ENCODE data around the gene GPC6. TPM values are rescaled to one million over a fixed set of nuclear protein-coding genes. Genes with fewer than 3 reads are reported as not detected.

The GPC6 gene
- total RNA-seq, 3 donors from 2014 or later (not counting 1 experiment from before 2014, with no cell fraction given) = not detected

DNA sequence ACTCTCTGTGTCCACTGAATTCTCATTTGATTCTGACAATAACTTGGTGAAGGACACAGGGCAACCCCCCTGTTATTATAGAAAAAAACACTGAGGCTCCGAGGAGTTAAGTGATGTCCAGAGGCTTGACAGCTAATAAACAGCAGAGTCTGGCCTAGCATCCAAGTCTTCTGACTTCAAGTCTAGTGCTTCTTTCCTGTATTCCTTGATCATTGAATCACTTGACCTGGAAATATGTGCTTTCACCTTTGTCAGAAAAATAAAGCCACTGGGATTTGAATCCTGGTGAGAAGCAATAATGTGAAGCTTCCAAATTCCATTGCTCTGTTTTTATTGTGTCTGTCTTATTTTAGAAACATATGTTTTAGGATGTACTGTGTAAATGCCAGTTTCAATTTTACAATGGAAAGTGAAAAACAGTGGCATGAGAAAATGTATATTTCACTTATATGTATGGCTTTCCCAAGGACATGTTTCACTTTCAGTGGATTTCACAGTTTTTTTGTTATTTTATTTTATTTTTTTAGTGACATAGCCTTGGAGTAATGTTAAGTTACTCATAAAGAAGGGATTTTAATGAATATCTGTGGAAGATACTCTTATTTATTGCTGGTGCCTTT, 190.2 kb downstream of the GPC6 start:
- Histone ChIP-seq H3K36me3 (ENCODE audit: control insufficient read depth, insufficient read depth, low read length) (no peaks in the 10 kb centered on the region), H3K9me3 (ENCODE audit: control insufficient read depth, insufficient read depth, low read length) (no peaks in the 10 kb centered on the region), H3K27me3 (ENCODE audit: control insufficient read depth, insufficient read depth, low read length) (no peaks in the 10 kb centered on the region), H3K4me3 (ENCODE audit: low read length) (no peak overlapping the region), H3K27ac (ENCODE audit: low read length) (no peak overlapping the region), H3K4me1 (ENCODE audit: control insufficient read depth, insufficient read depth, low read length) (no peaks in the 10 kb centered on the region)
- H3K4me3 Mint-ChIP-seq = no peak overlapping the region
- H3K27me3 Mint-ChIP-seq (ENCODE audit: low read depth in 2 of 2) = no peaks in the 10 kb centered on the region
- no peak for TF ChIP-seq CTCF (IDR thresholded peaks at IDR 0.05)
- H3K4me1 Mint-ChIP-seq = no peaks in the 10 kb centered on the region
- no peak overlapping the region for H3K27ac Mint-ChIP-seq
- peaks cover 2 to 3% of the 10 kb centered on the region in 2 donors for H3K9me3 Mint-ChIP-seq
- DNase-seq (no peak), ATAC-seq (no peak)
- WGBS (ENCODE audit: insufficient coverage) = 90% methylated on average over 1 of the region's 1 CpG
- intact Hi-C loops (cut with micrococcal nuclease) = no loop called here
- H3K36me3 Mint-ChIP-seq = no peaks in the 10 kb centered on the region

- Histone ChIP-seq H3K9me3 (ENCODE audit: control insufficient read depth, insufficient read depth, low read length) (no peaks in the 10 kb centered on the region), H3K27me3 (ENCODE audit: control insufficient read depth, insufficient read depth, low read length) (no peaks in the 10 kb centered on the region), H3K4me1 (ENCODE audit: control insufficient read depth, insufficient read depth, low read length) (no peaks in the 10 kb centered on the region), H3K36me3 (ENCODE audit: control insufficient read depth, insufficient read depth, low read length) (no peaks in the 10 kb centered on the region), H3K27ac (ENCODE audit: low read length) (no peak overlapping the region), H3K4me3 (ENCODE audit: low read length) (no peak overlapping the region)
- H3K27me3 Mint-ChIP-seq (ENCODE audit: low read depth in 2 of 2) = no peaks in the 10 kb centered on the region
- no peak overlapping the region for H3K4me3 Mint-ChIP-seq
- no peak for TF ChIP-seq CTCF (IDR thresholded peaks at IDR 0.05)
- H3K36me3 Mint-ChIP-seq = no peaks in the 10 kb centered on the region
- intact Hi-C loops (cut with micrococcal nuclease) = no loop called here
- no peak for DNase-seq
- ATAC-seq = no peak
- no peak overlapping the region for H3K27ac Mint-ChIP-seq
- WGBS (ENCODE audit: insufficient coverage) = 93% methylated on average over 5 of the region's 8 CpGs
- H3K9me3 Mint-ChIP-seq = peaks cover 2 to 3% of the 10 kb centered on the region in 2 donors
- no peaks in the 10 kb centered on the region for H3K4me1 Mint-ChIP-seq
These were observed 191.8 kb downstream of the GPC6 start for GRCh38 chr13:93418398-93418797.

- no peaks in the 10 kb centered on the region for H3K27me3 Mint-ChIP-seq (ENCODE audit: low read depth in 2 of 2)
- no peak for TF ChIP-seq CTCF (IDR thresholded peaks at IDR 0.05)
- Histone ChIP-seq H3K27me3 (ENCODE audit: control insufficient read depth, insufficient read depth, low read length) (no peaks in the 10 kb centered on the region), H3K4me1 (ENCODE audit: control insufficient read depth, insufficient read depth, low read length) (no peaks in the 10 kb centered on the region), H3K27ac (ENCODE audit: low read length) (no peak overlapping the region), H3K36me3 (ENCODE audit: control insufficient read depth, insufficient read depth, low read length) (no peaks in the 10 kb centered on the region), H3K9me3 (ENCODE audit: control insufficient read depth, insufficient read depth, low read length) (no peaks in the 10 kb centered on the region), H3K4me3 (ENCODE audit: low read length) (no peak overlapping the region)
- no peak overlapping the region for H3K4me3 Mint-ChIP-seq
- no peaks in the 10 kb centered on the region for H3K4me1 Mint-ChIP-seq
- WGBS (ENCODE audit: insufficient coverage) = 50% methylated on average over 1 of the region's 1 CpG
- peaks cover 2 to 3% of the 10 kb centered on the region in 2 donors for H3K9me3 Mint-ChIP-seq
- DNase-seq (no peak), ATAC-seq (no peak)
- intact Hi-C loops (cut with micrococcal nuclease) = no loop called here
- H3K27ac Mint-ChIP-seq = no peak overlapping the region
- H3K36me3 Mint-ChIP-seq = no peaks in the 10 kb centered on the region
These were observed 193.6 kb downstream of the GPC6 start for GRCh38 chr13:93420206-93420605.

DNA sequence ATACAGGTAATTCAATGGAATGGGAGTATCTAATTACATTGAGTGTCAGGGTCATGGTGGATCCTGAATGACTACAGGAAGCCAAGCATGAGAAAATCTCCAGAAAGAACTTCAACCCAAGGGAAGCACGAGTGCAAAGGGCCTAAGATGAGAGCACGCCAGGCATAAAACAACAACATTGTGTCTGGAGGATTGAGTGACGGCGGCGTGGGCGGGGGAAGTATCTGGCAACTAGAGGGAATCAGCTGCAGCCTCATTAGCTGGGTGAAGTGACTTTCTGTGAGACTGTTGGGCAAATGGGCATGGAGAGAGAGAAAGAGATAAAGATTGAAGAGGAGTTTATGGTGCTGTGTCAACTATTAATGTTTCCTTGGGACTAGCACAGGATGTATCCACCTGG, 194.3 kb downstream of the GPC6 start:
- ATAC-seq (no peak), DNase-seq (no peak)
- 87% methylated on average over 6 of the region's 6 CpGs for WGBS (ENCODE audit: insufficient coverage)
- Mint-ChIP-seq H3K27me3 (ENCODE audit: low read depth in 2 of 2) (no peaks in the 10 kb centered on the region), H3K4me3 (no peak overlapping the region), H3K27ac (no peak overlapping the region), H3K36me3 (no peaks in the 10 kb centered on the region), H3K4me1 (no peaks in the 10 kb centered on the region), H3K9me3 (peaks cover 2 to 6% of the 10 kb centered on the region in 2 donors)
- Histone ChIP-seq H3K4me1 (ENCODE audit: control insufficient read depth, insufficient read depth, low read length) (no peaks in the 10 kb centered on the region), H3K27me3 (ENCODE audit: control insufficient read depth, insufficient read depth, low read length) (no peaks in the 10 kb centered on the region), H3K9me3 (ENCODE audit: control insufficient read depth, insufficient read depth, low read length) (no peaks in the 10 kb centered on the region), H3K27ac (ENCODE audit: low read length) (no peak overlapping the region), H3K4me3 (ENCODE audit: low read length) (no peak overlapping the region), H3K36me3 (ENCODE audit: control insufficient read depth, insufficient read depth, low read length) (no peaks in the 10 kb centered on the region)
- intact Hi-C loops (cut with micrococcal nuclease) = no loop called here
- TF ChIP-seq CTCF (IDR thresholded peaks at IDR 0.05) = no peak

Data from natural killer cell (primary cell).